ENCODE data around the gene STIL.
"Not testable (repeated sequence)": the region's sequence is repeated elsewhere in the genome, so short reads cannot be mapped to it uniquely, and the experiment has no call there.

Gene STIL

GRCh38 chr1:47219590-47220220 lies 94.2 kb downstream of the STIL start:
- no peak for DNase-seq (ENCODE audit: low read depth)

DNA sequence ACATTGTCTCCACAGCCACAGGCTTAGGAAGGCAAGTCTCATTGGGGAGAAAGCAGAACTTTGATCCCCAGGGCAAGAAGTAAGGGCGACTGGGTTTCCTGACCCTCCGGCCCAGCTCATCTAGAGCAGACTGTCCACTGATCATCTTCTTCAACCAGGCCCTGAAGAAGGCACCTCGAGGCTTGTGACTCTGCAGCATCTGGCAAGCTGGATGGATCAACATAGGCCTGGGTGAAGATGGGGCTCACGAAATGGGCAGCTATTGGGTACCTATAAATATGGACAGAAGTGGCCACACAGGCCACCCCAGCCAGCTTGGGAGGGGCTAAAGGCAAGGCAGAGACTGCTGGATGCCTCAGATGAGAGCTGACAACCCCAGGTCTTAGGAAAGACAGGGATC lies 94.9 kb downstream of the STIL start:
- DNase-seq (ENCODE audit: low read depth) = no peak

DNA sequence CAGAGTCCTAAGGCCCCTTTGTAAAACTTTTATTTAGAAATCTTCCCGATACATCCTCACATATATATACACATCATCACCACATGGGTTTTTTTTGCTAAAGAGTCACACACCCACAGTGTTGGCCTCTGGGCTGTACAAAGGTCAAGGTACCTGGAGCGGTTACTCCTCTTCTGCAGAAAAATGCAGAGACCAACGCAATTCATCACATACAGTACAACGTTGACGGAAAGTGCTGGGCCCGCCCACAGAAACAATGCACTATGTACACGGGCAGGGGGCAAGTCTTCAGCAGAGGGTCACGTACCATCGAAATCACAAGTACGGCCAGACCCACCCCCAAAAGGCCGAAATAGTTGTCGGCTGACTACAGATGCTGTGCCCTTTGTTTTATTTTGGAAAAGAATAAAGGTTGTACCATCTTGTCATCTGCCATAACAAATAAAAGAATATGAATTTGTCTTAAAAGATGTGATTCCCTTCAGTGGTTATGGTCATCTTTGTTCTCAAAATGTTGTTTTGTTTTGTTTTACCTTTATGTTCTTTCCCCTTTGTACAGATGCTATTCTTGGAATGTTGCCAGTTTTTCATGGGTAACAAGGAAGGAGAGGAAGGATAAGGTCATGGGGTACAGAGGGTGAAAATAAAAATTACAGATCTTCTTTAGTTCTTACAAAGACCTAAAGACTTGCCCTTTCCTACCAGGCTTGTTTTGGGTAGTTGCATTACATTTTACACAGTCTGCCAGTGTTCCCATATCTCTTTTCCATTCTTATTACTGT lies 97.5 kb downstream of the STIL start:
- no peak for DNase-seq (ENCODE audit: low read depth)

DNA sequence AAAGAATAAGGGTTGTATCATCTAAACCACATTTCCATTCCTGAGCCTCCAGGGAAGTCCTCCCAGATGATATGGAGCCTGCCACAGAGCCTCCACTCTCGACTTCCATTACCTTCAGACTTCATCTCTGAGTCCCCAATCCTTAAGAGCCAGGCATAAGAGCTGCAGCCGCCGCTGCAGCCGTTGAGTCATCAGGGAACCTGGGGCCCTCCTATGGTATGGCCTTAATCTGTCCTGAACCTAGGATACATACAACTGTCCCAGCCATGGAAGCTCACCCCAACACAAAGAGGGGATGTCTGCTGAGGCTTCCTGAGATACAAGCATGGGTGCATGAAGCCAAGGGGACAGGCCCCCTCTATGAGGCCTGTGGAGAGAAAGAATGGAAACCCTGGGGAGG lies 98.2 kb downstream of the STIL start:
- no peak for DNase-seq (ENCODE audit: low read depth)

DNA sequence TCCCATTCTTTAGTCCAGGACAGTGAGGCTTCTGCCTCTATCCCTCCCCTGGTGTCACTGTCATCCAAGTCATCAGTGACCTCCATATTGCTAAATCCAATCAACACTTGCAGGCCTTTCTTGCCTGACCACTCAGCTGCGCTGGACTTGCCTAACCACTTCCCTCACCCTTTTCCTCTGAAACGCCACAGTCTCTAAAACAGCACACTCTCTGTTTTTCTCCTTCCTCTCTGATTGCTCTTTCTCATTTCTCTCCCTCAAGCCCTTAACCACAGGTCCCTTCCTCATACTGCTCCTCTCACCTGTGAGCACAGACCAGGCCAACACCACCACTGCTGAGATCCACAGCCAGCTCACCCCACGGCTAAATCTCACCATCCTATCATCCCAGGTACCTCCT lies 99.4 kb downstream of the STIL start:
- DNase-seq (ENCODE audit: low read depth) = no peak

DNA sequence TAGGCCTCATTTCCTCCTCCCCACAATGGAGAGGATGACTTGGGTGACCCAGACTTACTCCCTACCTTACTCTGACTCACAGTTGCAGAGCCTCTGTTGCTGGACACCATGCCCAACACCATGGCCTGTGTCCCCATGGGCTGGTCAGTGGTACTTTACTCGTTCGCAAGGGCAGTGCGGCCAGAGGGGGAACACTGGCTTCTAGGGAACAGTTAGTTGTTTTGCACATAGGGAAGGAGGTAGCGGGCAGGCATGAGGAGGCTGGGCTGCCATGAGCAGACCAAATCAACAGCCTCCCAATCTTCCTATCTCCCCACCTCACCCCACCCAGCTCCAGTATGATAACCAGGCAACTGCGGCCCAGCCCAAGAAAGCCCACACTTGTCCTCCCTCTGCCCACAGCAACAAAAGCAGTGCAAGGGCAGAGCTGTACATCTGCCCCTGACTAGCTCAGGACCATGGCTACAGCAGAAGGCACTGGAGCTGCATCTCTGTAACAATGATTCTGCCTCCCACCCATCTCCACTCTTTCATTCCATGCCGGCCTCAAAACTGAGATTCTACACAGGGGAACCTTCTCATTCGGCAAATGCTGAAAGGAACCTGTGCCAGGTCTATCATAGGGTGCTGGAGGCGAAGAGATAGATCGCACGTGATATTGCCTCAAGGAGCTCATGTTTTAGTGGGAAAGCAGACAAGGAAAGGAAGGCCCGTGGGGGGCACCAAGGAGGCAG lies 100.5 kb downstream of the STIL start:
- no peak for DNase-seq (ENCODE audit: low read depth)

- no peak for DNase-seq (ENCODE audit: low read depth)
Observed at GRCh38 chr1:47212636-47213229, 101.2 kb downstream of the STIL start.

DNA sequence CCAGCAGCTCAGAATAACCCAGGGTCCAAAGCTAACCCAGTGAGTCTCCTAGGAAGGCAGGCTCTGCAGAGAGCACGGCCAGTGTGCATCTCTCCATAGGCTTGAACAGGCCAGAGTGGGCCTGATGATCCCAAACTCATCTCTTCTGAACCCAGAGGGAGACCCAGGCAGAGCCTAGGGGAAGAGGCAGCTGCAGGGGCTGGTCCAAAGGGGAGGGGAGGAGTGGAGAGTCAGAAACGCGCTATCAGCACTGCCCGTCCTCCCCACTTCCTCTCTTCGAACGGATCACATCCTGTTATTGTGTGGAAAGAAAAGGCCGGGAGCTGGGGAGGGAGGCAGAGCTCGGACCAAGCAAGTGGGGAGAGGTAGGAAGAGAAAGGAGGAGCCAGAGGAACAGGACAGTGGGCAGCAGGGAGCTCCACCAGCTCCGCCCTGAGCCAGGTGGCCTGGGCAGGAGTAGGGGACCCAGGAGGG lies 102.1 kb downstream of the STIL start:
- DNase-seq (ENCODE audit: low read depth) = no peak

GRCh38 chr1:47210666-47211065 lies 103.3 kb downstream of the STIL start:
- no peak for DNase-seq (ENCODE audit: low read depth)

DNA sequence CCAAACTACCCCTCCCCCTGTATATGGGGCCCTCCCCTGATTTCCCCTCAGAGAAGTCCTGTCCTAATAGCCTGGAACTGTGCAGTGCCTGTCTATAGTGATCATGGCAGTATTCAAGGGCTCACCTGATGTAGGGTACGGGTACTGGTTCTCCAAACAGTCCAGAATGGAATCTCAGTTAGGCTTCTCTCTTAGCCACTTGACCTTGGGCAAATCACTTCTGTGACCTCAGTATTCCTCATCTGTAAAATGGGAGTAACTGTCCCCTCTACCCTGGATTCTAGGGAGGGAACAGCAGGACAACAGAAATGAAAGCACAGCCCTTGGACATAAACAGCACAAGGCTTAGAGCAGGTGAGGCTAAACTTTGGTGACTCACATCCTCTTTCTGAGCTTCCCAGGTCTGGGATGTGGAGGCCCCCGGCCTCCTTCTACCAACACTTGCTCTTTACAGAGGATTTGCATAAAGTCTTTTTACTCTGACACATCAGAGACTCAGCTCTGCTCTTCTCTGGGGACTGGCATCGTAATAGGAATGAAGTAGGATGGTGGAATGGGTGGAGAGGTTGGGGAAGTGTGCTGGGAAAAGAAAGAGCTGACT lies 104.1 kb downstream of the STIL start:
- no peak for DNase-seq (ENCODE audit: low read depth)

DNA sequence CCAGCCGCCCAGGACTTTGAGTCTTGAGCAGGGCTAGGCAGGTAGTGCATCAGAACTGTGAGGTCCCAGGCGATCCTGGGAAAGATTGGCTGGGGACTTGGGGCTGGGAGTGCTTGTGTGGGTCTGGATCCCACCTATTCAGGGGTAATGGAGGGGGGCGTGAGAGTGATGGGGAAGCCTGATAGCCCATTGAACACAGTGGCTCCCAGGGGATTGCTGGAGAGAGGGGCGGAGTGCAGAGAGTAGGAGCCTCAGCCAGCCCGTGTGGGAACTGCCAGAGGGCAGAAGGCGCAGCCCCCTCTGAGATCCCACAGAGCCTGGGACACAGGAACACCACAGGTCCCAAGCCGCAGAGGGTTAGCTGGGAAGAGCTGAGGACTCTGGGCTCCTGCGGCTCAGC lies 104.9 kb downstream of the STIL start:
- DNase-seq (ENCODE audit: low read depth) = no peak

- no peak for DNase-seq (ENCODE audit: low read depth)
Observed at GRCh38 chr1:47208374-47208850, 105.5 kb downstream of the STIL start.

DNA sequence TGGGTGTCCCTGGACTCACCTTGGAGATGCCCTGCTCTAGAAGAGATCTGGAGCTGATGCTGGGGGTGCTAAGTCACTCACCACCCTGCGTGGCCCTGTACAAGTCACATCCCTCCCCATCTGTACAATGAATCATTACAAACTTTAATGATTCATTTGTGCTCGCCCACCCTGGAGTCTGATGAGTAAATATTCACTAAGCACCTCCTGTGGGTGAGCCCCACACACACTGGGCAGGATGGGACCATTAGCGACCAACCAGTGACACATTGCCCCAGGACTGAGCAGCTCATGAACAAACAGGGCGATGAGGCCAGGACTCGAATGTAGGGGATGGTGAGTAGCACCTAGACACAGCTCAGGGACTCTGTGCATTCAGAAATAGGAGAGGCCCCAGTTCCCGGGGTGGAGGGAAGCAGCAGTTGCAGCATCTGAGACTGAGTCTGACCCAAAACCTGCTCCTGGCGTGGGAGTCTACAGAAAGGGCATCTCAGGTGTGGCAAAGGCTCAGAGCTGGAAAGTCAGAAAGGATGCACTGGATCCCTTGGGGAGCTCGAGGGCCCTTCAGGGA lies 106.1 kb downstream of the STIL start:
- no peak for DNase-seq (ENCODE audit: low read depth)

- DNase-seq (ENCODE audit: low read depth) = no peak
Observed at GRCh38 chr1:47205918-47206317, 108.0 kb downstream of the STIL start.

DNA sequence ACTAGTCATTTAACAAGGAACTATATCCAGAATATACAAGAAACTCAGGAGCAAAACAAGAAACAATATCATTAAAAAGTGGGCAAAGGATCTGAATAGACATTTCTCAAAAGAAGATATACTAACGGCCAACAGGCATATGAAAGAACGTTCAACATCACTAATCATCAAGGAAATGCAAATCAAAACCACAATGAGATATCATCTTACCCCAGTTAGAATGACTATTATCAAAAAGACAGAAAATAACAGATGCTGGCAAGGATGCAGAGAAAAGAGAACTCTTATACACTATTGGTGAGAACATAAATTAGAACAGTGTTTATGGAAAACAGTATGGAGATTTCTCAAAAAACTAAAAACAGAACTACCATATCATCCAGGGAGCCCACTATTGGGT lies 110.4 kb downstream of the STIL start:
- DNase-seq (ENCODE audit: low read depth) = not testable (repeated sequence)

DNA sequence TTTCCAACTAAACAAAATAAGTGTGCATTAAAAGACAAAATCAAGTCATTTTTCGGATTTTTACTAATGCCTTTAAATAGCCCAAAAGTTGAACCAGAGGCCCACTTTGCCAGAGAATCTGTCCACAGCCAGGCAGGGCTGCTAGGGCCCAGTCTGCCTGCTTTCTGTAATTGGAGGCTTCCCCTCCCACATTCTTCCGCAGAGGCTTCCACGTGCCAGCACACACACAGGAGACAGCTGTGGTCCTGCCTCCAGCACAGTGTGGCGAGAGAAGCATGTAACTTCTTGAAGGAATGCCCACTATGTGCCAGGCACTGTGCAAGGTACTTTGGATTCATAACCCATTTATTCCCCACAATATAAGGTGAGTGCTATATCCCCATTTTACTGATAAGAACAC lies 112.8 kb downstream of the STIL start:
- DNase-seq (ENCODE audit: low read depth) = no peak

Data from stimulated activated CD4-positive, alpha-beta T cell treated with anti-CD3 and anti-CD28 coated beads, Interleukin-2, amount 100 ng/mL, for 4 hours (primary cell).